ENCODE results near the gene R3HDML.

DNA sequence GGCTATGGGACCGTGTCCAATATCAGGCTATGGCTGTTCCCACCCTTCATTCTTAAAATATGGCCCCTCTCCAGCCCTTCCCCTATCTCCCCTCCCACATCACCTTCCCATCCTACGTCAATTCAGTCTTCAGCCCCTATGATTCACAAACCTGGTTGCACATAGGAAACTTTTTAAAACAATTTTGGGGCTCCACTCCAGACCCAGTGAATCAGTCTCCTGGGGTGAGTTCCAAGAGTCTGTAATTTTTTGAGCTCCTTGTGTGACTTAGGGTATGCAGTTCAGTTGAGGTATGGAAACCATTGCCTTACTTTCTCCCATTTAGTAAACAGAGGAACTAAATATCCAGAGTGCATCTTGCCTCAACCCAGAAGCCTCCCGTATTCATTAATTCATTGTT lies 24.2 kb downstream of the R3HDML start:
- TF ChIP-seq, protein P1, sequence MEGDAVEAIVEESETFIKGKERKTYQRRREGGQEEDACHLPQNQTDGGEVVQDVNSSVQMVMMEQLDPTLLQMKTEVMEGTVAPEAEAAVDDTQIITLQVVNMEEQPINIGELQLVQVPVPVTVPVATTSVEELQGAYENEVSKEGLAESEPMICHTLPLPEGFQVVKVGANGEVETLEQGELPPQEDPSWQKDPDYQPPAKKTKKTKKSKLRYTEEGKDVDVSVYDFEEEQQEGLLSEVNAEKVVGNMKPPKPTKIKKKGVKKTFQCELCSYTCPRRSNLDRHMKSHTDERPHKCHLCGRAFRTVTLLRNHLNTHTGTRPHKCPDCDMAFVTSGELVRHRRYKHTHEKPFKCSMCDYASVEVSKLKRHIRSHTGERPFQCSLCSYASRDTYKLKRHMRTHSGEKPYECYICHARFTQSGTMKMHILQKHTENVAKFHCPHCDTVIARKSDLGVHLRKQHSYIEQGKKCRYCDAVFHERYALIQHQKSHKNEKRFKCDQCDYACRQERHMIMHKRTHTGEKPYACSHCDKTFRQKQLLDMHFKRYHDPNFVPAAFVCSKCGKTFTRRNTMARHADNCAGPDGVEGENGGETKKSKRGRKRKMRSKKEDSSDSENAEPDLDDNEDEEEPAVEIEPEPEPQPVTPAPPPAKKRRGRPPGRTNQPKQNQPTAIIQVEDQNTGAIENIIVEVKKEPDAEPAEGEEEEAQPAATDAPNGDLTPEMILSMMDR (optimal IDR thresholded peaks at IDR 0.05 in 1 of 3, IDR thresholded peaks at IDR 0.05 in 1 of 3, conservative IDR thresholded peaks at IDR 0.05 in 1 of 3; ENCODE audit: extremely low read depth in 1 of 3, insufficient read depth in 2 of 3, low read length in 3 of 3) = no peak
- TF ChIP-seq EZH2 (IDR thresholded peaks at IDR 0.05; ENCODE audit: low read length) = no peak
